ENCODE data around the gene ARHGEF3.

ARHGEF3 gene

GRCh38 chr3:56683122-56683817 is 118.5 kb downstream of the ARHGEF3 start, which contains the start of gene TASOR:
TASOR (minus strand) TSS chr3:56683265; CDS start chr3:56683006, 259 bp downstream.
- Histone ChIP-seq H3K79me2 (ENCODE audit: control insufficient read depth, low read length) (peaks cover 47% of the 10 kb centered on the region), H3K27ac (ENCODE audit: low read depth, low read length) (peak within 1 kb of the TSS; percentile 81), H3K36me3 (ENCODE audit: control insufficient read depth, low read length) (peaks cover 52% of the 10 kb centered on the region), H3K9me3 (ENCODE audit: control insufficient read depth, insufficient read depth, low read length) (peaks cover 7% of the 10 kb centered on the region), H3K4me3 (ENCODE audit: low read length) (peak within 1 kb of the TSS; percentile 85), H3K4me2 (ENCODE audit: low read length) (peak within 1 kb of the TSS; percentile 73), H3K4me1 (ENCODE audit: control insufficient read depth, low read length) (peaks cover 38% of the 10 kb centered on the region), H3K9me2 (replicated peaks; ENCODE audit: control insufficient read depth, low read length) (no peaks in the 10 kb centered on the region), H3F3A (ENCODE audit: control insufficient read depth, insufficient read depth) (0 out of 2 replicates have a peak, but pooled peaks cover 2% of the 10 kb centered on the region), H3K27me3 (ENCODE audit: control insufficient read depth, low read length) (no peaks in the 10 kb centered on the region), H4K20me1 (ENCODE audit: control insufficient read depth, insufficient read depth, low read depth, low read length) (0 out of 2 replicates have a peak, but pooled peaks cover 6% of the 10 kb centered on the region)
- TF ChIP-seq CTCF (IDR thresholded peaks at IDR 0.05; ENCODE audit: low read depth, low read length, poor library complexity, severe bottlenecking) (no peak), EZH2phosphoT487 (IDR thresholded peaks at IDR 0.05; ENCODE audit: borderline replicate concordance, low read length) (no peak)

GRCh38 chr3:56682462-56683121 is 119.2 kb downstream of the ARHGEF3 start:
- Histone ChIP-seq H3K4me1 (ENCODE audit: control insufficient read depth, low read length) (peaks cover 36% of the 10 kb centered on the region), H4K20me1 (ENCODE audit: control insufficient read depth, insufficient read depth, low read depth, low read length) (0 out of 2 replicates have a peak, but pooled peaks cover 6% of the 10 kb centered on the region), H3K4me2 (ENCODE audit: low read length) (peak overlapping the region; percentile 73), H3K36me3 (ENCODE audit: control insufficient read depth, low read length) (peaks cover 55% of the 10 kb centered on the region), H3K4me3 (ENCODE audit: low read length) (peak overlapping the region; percentile 85), H3K9me2 (replicated peaks; ENCODE audit: control insufficient read depth, low read length) (no peaks in the 10 kb centered on the region), H3K9me3 (ENCODE audit: control insufficient read depth, insufficient read depth, low read length) (peaks cover 7% of the 10 kb centered on the region), H3K27ac (ENCODE audit: low read depth, low read length) (peak overlapping the region; percentile 81), H3K79me2 (ENCODE audit: control insufficient read depth, low read length) (peaks cover 53% of the 10 kb centered on the region), H3K27me3 (ENCODE audit: control insufficient read depth, low read length) (no peaks in the 10 kb centered on the region), H3F3A (ENCODE audit: control insufficient read depth, insufficient read depth) (no peaks in the 10 kb centered on the region; the same call in 1 of the 2 replicates)
- no peak for TF ChIP-seq CTCF (IDR thresholded peaks at IDR 0.05; ENCODE audit: low read depth, low read length, poor library complexity, severe bottlenecking)
- TF ChIP-seq EZH2phosphoT487 (IDR thresholded peaks at IDR 0.05; ENCODE audit: borderline replicate concordance, low read length): no peak

- H3K79me2 ChIP-seq (ENCODE audit: control insufficient read depth, low read length): peaks cover 59% of the 10 kb centered on the region
Observed at GRCh38 chr3:56681984-56682461, 119.7 kb downstream of the ARHGEF3 start.

More at GRCh38 chr3:56681984-56682461, 119.7 kb downstream of the ARHGEF3 start:
- H3K4me3 ChIP-seq (ENCODE audit: low read length): peak overlapping the region; percentile 85
- H3K4me2 ChIP-seq (ENCODE audit: low read length): peak overlapping the region; percentile 73
- no peaks in the 10 kb centered on the region for H3K27me3 ChIP-seq (ENCODE audit: control insufficient read depth, low read length)
- no peak for TF ChIP-seq CTCF (IDR thresholded peaks at IDR 0.05; ENCODE audit: low read depth, low read length, poor library complexity, severe bottlenecking)
- no peak for TF ChIP-seq EZH2phosphoT487 (IDR thresholded peaks at IDR 0.05; ENCODE audit: borderline replicate concordance, low read length)
- H3K27ac ChIP-seq (ENCODE audit: low read depth, low read length): peak overlapping the region; percentile 81
- 0 out of 2 replicates have a peak, but pooled peaks cover 6% of the 10 kb centered on the region for H4K20me1 ChIP-seq (ENCODE audit: control insufficient read depth, insufficient read depth, low read depth, low read length)
- no peaks in the 10 kb centered on the region for H3K9me2 ChIP-seq (replicated peaks; ENCODE audit: control insufficient read depth, low read length)
- peaks cover 60% of the 10 kb centered on the region for H3K36me3 ChIP-seq (ENCODE audit: control insufficient read depth, low read length)
- H3K9me3 ChIP-seq (ENCODE audit: control insufficient read depth, insufficient read depth, low read length): peaks cover 7% of the 10 kb centered on the region
- H3F3A ChIP-seq (ENCODE audit: control insufficient read depth, insufficient read depth): no peaks in the 10 kb centered on the region; the same call in 1 of the 2 replicates
- peaks cover 40% of the 10 kb centered on the region for H3K4me1 ChIP-seq (ENCODE audit: control insufficient read depth, low read length)
